ENCODE results near the gene PFKP. TPM values are rescaled to one million over a fixed set of nuclear protein-coding genes. Genes with fewer than 3 reads are reported as not detected.

Gene PFKP
- total RNA-seq, 4 donors from 2014 or later: 22.9 to 74.5 (median 43.8) TPM

DNA sequence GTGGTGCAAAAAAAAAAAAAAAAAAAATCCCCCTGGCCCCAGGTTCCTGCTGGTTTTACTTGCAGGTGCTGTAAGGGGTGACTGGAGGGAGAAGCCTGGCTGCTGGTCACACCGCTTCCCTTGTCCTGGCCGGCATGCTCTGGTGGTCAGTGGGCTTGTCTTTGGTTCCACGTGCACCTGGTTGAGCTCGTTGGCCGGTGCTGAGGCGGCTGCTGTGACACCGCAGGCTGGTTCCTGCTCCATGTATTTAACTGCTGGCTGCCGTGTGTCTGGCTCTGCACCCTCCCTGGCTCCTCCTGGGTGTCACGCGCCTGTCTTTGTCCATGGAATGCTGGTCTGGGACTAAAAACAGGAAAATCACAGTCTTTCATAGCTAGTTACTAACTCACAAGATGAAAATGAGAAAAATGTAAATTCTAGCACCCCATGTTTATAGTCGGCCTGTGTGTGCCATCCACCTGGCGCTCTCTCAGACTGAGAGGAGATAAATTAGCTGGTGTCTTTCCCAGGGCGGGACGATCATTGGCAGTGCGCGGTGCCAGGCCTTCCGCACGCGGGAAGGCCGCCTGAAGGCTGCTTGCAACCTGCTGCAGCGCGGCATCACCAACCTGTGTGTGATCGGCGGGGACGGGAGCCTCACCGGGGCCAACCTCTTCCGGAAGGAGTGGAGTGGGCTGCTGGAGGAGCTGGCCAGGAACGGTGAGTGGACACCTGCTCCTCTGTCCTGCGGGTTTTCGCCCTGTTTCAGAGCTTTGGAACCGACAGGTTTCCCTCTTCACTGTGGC lies 33.7 kb downstream of the PFKP start:
- DNase-seq: peak in 1 of 2 donors; percentile 14
- Histone ChIP-seq H3K27ac (no peak overlapping the region), H3K27me3 (no peaks in the 10 kb centered on the region), H3K36me3 (no peaks in the 10 kb centered on the region), H3K9me3 (no peaks in the 10 kb centered on the region), H3K4me3 (no peak overlapping the region), H3K4me1 (peaks cover 1 to 5% of the 10 kb centered on the region in 2 donors)
- TF ChIP-seq POLR2A (IDR thresholded peaks at IDR 0.05) (no peak), CTCF (IDR thresholded peaks at IDR 0.05) (no peak)
- intact Hi-C loops (cut with DNase I; ENCODE audit: low total_unique reads): no loop called here

GRCh38 chr10:3102720-3103427 lies 35.5 kb downstream of the PFKP start:
- Histone ChIP-seq H3K4me3 (no peak overlapping the region), H3K27me3 (no peaks in the 10 kb centered on the region), H3K27ac (no peak overlapping the region), H3K36me3 (no peaks in the 10 kb centered on the region), H3K4me1 (no peaks in the 10 kb centered on the region), H3K9me3 (no peaks in the 10 kb centered on the region)
- DNase-seq: no peak
- TF ChIP-seq CTCF (IDR thresholded peaks at IDR 0.05) (no peak), POLR2A (IDR thresholded peaks at IDR 0.05) (no peak)
- intact Hi-C loops (cut with DNase I; ENCODE audit: low total_unique reads): no loop called here

- no peaks in the 10 kb centered on the region for H3K36me3 ChIP-seq
- no peak for DNase-seq
- H3K4me3 ChIP-seq: no peak overlapping the region
- H3K27me3 ChIP-seq: no peaks in the 10 kb centered on the region
- no peak overlapping the region for H3K27ac ChIP-seq
- no peaks in the 10 kb centered on the region for H3K9me3 ChIP-seq
- TF ChIP-seq POLR2A (IDR thresholded peaks at IDR 0.05): no peak
- no peak for TF ChIP-seq CTCF (IDR thresholded peaks at IDR 0.05)
- intact Hi-C loops (cut with DNase I; ENCODE audit: low total_unique reads): no loop called here
- no peaks in the 10 kb centered on the region for H3K4me1 ChIP-seq
Observed at GRCh38 chr10:3103646-3104045, 36.3 kb downstream of the PFKP start.

DNA sequence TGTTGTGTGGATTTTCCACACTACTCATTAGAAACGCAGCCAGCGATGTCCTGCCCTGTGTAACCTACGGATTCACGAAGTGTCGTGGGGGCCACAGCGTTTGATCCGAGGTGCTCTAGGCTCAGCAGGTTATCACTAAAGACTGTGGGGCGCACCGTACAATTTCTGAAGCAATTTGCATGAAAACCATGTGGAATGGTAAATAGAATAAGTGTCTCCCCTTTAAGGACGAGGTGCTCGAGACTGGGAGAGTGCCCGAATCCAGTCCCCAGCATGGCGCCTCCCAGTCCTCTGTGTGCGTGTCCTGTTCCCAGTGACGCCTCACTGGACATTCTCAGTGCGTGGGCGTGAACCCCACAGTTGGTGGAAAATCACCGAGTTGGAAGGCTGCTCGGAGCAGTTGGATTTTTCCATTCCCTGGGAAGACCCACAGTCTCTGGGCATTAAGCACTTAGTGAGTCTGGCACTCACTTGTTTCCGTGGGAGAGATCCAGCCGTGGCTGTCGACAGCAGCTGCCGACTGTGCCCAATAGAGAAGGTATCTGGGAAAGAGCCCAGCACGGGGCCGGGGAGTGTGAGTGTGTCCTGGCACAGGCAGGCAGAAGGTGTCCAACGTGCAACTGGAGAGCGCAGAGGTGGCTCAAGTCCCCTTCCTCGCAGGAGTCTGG lies 37.0 kb downstream of the PFKP start:
- no peaks in the 10 kb centered on the region for H3K27me3 ChIP-seq
- DNase-seq: no peak
- no peak overlapping the region for H3K27ac ChIP-seq
- no peak for TF ChIP-seq CTCF (IDR thresholded peaks at IDR 0.05)
- no peak for TF ChIP-seq POLR2A (IDR thresholded peaks at IDR 0.05)
- no peaks in the 10 kb centered on the region for H3K4me1 ChIP-seq
- no peak overlapping the region for H3K4me3 ChIP-seq
- H3K36me3 ChIP-seq: no peaks in the 10 kb centered on the region
- intact Hi-C loops (cut with DNase I; ENCODE audit: low total_unique reads): no loop called here
- no peaks in the 10 kb centered on the region for H3K9me3 ChIP-seq

- no peak for DNase-seq
- TF ChIP-seq CTCF (IDR thresholded peaks at IDR 0.05): no peak
- no peak for TF ChIP-seq POLR2A (IDR thresholded peaks at IDR 0.05)
- Histone ChIP-seq H3K27ac (no peak overlapping the region), H3K36me3 (no peaks in the 10 kb centered on the region), H3K4me3 (no peak overlapping the region), H3K9me3 (no peaks in the 10 kb centered on the region), H3K4me1 (no peaks in the 10 kb centered on the region), H3K27me3 (no peaks in the 10 kb centered on the region)
- intact Hi-C loops (cut with DNase I; ENCODE audit: low total_unique reads): no loop called here
Observed at GRCh38 chr10:3105166-3105565, 37.8 kb downstream of the PFKP start.
